ENCODE results near the gene LGALSL.

LGALSL gene

DNA sequence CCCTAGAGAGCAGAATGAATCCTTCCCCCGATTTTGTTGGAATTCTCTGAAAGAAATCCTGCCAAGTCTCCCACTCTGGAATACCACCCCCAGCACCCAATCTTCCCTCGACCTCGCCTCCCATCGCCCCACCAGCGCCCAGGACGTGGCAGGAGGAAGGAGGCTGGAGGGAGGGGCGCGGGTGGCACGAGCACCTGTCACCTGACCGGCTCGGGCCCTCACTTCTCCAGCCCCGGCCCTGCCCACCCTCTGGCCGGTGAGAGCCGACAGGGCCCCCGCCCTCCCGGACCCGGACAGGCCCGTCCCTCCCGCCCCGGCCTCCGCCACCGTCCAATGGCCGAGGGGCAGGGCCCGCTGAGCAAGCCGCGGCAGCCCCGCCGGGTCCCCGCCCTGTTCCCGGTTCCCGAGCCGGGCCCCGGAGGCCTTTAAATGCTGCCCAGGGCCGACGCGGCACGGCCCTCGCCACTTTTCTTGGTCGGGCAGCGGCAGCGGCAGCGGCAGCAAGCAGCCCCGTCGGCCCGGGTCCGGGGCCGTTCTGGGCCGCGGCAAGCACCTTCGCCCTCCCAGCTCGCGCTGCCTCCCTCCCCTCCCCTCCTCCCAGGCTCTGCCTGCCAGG lies at the start of gene LGALSL:
LGALSL (plus strand) TSS at position 393 of the 616 bp plus-strand sequence. CDS start 384 bp downstream, outside the sequence.
- TF ChIP-seq, protein P1, sequence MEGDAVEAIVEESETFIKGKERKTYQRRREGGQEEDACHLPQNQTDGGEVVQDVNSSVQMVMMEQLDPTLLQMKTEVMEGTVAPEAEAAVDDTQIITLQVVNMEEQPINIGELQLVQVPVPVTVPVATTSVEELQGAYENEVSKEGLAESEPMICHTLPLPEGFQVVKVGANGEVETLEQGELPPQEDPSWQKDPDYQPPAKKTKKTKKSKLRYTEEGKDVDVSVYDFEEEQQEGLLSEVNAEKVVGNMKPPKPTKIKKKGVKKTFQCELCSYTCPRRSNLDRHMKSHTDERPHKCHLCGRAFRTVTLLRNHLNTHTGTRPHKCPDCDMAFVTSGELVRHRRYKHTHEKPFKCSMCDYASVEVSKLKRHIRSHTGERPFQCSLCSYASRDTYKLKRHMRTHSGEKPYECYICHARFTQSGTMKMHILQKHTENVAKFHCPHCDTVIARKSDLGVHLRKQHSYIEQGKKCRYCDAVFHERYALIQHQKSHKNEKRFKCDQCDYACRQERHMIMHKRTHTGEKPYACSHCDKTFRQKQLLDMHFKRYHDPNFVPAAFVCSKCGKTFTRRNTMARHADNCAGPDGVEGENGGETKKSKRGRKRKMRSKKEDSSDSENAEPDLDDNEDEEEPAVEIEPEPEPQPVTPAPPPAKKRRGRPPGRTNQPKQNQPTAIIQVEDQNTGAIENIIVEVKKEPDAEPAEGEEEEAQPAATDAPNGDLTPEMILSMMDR (IDR thresholded peaks at IDR 0.05; ENCODE audit: insufficient read depth, low read depth, low read length, missing control alignments): no peak
- peak within 1 kb of the TSS; percentile 65 for H3K4me3 ChIP-seq (ENCODE audit: low read length)
- DNase-seq (ENCODE audit: low read depth): peak; percentile 78

DNA sequence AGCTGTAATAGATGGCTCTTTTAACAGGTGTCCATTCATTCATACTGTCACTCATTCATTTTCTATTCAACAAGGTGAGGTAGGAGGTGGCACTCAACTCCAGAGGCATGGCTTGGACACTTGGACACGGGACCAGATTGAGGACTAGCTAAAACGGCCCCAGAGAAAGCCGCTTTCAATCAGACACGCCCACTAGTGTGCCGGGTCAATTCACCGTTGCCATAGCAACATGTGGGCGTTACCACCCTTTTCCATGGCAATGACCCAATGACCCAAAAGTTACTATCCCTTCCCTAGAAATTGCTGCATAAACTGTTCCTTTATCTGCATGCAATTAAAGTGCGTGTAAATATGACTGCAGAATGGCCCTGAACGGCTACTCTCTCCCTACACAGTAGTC lies 49.2 kb upstream of the LGALSL start:
- TF ChIP-seq, protein P1 (IDR thresholded peaks at IDR 0.05; ENCODE audit: insufficient read depth, low read depth, low read length, missing control alignments): no peak
- no peak overlapping the region for H3K4me3 ChIP-seq (ENCODE audit: low read length)
- DNase-seq (ENCODE audit: low read depth): no peak

DNA sequence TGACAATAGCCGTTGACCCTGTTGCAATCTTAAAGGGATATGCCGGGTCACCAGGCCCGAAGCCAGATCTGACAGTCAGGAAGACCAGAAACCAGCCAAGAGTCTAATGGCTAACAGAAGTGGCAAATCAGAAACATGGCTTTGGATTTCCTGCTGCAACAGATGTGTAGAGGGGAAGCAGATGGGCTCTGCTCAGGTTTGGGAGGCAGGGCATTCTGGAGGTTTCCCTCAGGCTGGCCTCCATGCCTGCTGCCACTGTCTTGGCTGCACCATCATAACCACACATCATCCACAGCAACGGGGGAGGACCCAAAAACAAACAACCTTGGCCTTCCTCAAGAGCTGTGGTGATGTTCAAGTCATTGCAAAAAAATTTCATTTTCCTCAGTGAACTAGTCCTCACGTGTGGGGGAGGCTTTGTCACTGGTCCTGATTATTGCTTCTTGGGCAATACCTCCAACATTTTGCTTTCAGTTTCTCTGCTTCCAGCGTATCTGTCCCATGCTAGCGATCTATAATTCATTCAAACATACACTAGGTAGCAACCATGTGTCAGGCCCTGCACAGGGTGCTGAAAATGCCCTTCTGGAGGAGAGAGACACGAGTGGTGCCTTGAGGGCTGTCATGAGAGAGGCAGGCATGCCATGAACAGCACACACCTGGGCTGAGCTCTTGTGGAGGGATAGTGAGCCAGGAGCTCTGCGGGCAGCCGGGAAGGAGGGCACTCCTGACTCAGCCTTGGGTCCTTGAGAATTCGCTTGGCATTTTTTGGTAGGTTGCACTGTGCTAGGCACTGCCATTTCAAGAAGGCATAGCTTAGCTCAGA lies 48.2 kb upstream of the LGALSL start:
- TF ChIP-seq, protein P1 (IDR thresholded peaks at IDR 0.05; ENCODE audit: insufficient read depth, low read depth, low read length, missing control alignments): no peak
- H3K4me3 ChIP-seq (ENCODE audit: low read length): no peak overlapping the region
- peak; percentile 47 for DNase-seq (ENCODE audit: low read depth)

DNA sequence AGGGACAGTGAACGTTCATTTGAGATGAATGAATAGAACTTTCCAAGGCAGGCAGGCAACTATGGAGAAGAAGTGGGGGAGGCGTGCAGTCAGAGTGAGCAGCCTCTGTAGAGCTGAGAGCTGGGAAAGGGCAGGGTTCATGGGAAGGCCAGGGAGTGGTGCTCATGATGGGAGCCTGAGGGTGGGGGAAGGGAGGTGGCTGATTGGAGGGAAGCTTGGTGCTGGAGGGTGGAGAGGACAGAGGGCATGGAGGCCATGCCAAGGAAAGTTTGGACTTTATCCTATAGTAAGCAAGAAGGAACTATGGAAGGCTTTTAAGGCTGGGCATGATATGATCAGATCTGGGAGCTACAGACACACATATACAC lies 47.6 kb upstream of the LGALSL start:
- no peak overlapping the region for H3K4me3 ChIP-seq (ENCODE audit: low read length)
- DNase-seq (ENCODE audit: low read depth): no peak
- TF ChIP-seq, protein P1 (IDR thresholded peaks at IDR 0.05; ENCODE audit: insufficient read depth, low read depth, low read length, missing control alignments): no peak

DNA sequence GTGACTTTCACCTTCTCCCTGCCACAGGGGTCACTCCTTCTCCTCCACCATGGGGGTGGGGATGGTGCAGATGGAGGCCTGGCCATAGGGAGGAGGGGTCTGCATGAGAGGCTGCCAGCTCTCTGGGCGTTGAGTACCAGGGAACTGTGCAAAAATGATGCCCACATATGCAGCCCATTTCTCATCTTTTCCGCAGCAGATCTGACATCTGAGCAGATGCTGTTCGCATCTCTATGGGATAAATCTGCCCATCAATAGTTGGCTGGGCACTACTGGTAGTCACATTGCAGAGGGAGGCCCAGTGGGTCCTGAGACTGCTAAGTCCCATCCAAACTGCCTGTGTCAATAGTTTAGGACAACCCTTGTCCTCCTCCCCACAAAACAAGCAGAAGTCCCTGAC lies 45.9 kb upstream of the LGALSL start:
- TF ChIP-seq, protein P1 (IDR thresholded peaks at IDR 0.05; ENCODE audit: insufficient read depth, low read depth, low read length, missing control alignments): no peak
- no peak for DNase-seq (ENCODE audit: low read depth)
- H3K4me3 ChIP-seq (ENCODE audit: low read length): no peak overlapping the region

DNA sequence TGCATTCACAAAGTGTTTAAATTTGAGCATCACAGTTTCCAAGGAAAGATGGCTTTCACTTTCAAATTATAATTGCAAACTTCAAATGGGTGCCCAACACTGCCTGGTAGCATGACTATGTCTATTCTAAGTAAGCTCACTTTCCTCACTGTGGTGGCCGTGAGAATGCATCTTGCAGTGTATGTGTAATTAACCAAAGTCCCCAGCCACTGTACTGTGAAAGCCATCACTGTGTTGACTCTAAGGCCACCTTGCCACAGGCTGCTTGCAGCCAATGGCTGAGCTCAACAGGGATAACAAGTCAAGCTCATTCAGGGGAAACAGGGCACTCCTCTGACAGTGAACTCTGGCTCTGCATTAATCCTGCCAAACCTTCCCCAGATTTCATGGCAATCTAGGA lies 43.3 kb upstream of the LGALSL start:
- H3K4me3 ChIP-seq (ENCODE audit: low read length): no peak overlapping the region
- TF ChIP-seq, protein P1 (IDR thresholded peaks at IDR 0.05; ENCODE audit: insufficient read depth, low read depth, low read length, missing control alignments): no peak

More for the DNA sequence above, 43.3 kb upstream of the LGALSL start:
- DNase-seq (ENCODE audit: low read depth): no peak
